ENCODE results near the gene SPRY4.
"Not testable (repeated sequence)": the region's sequence is repeated elsewhere in the genome, so short reads cannot be mapped to it uniquely, and the experiment has no call there.

SPRY4 gene

DNA sequence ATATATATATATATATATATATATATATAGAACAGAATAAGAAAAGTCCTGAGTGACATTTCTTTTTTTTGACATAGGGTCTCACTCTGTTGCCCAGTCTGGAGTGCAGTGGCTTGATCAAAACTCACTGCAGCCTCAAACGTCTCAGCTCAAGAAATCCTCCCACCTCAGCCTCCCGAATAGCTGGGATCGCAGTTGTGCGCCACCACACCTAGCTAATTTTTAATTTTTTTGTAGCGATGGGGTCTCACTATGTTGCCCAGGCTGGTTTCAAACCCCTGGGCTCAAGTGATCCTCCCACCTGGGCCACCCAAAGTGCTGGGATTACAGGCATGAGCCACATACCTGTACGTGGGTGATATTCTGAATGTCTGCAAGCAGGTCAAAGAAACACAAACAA is 48.3 kb downstream of the SPRY4 start:
- Histone ChIP-seq H3K27me3 (ENCODE audit: control insufficient read depth, low read length) (peaks cover 7% of the 10 kb centered on the region), H3F3A (ENCODE audit: control insufficient read depth, insufficient read depth) (no peaks in the 10 kb centered on the region), H4K20me1 (ENCODE audit: control insufficient read depth, insufficient read depth, low read depth, low read length) (no peaks in the 10 kb centered on the region), H3K4me3 (ENCODE audit: low read length) (no peak overlapping the region), H3K27ac (ENCODE audit: low read depth, low read length) (no peak overlapping the region), H3K4me1 (ENCODE audit: control insufficient read depth, low read length) (no peaks in the 10 kb centered on the region), H3K36me3 (ENCODE audit: control insufficient read depth, low read length) (no peaks in the 10 kb centered on the region), H3K4me2 (ENCODE audit: low read length) (no peak overlapping the region), H3K79me2 (ENCODE audit: control insufficient read depth, low read length) (no peaks in the 10 kb centered on the region), H3K9me3 (ENCODE audit: control insufficient read depth, insufficient read depth, low read length) (no peaks in the 10 kb centered on the region), H3K9me2 (replicated peaks; ENCODE audit: control insufficient read depth, low read length) (no peaks in the 10 kb centered on the region)
- TF ChIP-seq EZH2phosphoT487 (IDR thresholded peaks at IDR 0.05; ENCODE audit: borderline replicate concordance, low read length) = no peak
- TF ChIP-seq CTCF (IDR thresholded peaks at IDR 0.05; ENCODE audit: low read depth, low read length, poor library complexity, severe bottlenecking) = no peak

DNA sequence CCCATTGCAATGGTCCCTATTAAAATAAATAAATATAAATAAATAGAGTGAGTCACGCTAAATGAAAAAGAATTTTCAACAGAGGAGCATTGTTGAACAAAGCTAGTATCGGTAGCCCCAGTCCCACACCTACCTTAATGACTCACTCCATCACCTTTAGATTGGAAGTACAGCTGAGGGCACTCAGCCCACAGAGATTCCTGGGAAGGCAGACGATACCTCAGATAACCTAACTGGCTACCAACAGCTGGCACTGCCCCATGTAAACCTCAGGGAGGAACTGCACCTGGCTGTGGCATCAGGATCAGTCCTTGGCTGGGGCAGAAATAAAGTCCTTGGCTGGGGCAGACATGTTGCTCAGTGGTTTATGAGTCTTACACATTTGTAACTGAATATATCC is 49.3 kb downstream of the SPRY4 start:
- Histone ChIP-seq H3K36me3 (ENCODE audit: control insufficient read depth, low read length) (no peaks in the 10 kb centered on the region), H4K20me1 (ENCODE audit: control insufficient read depth, insufficient read depth, low read depth, low read length) (no peaks in the 10 kb centered on the region), H3K9me2 (replicated peaks; ENCODE audit: control insufficient read depth, low read length) (no peaks in the 10 kb centered on the region), H3K79me2 (ENCODE audit: control insufficient read depth, low read length) (no peaks in the 10 kb centered on the region), H3K27me3 (ENCODE audit: control insufficient read depth, low read length) (peaks cover 5% of the 10 kb centered on the region), H3K4me3 (ENCODE audit: low read length) (no peak overlapping the region), H3K9me3 (ENCODE audit: control insufficient read depth, insufficient read depth, low read length) (no peaks in the 10 kb centered on the region), H3K4me1 (ENCODE audit: control insufficient read depth, low read length) (no peaks in the 10 kb centered on the region), H3K4me2 (ENCODE audit: low read length) (no peak overlapping the region), H3F3A (ENCODE audit: control insufficient read depth, insufficient read depth) (no peaks in the 10 kb centered on the region), H3K27ac (ENCODE audit: low read depth, low read length) (no peak overlapping the region)
- TF ChIP-seq EZH2phosphoT487 (IDR thresholded peaks at IDR 0.05; ENCODE audit: borderline replicate concordance, low read length) = no peak
- TF ChIP-seq CTCF (IDR thresholded peaks at IDR 0.05; ENCODE audit: low read depth, low read length, poor library complexity, severe bottlenecking) = no peak

DNA sequence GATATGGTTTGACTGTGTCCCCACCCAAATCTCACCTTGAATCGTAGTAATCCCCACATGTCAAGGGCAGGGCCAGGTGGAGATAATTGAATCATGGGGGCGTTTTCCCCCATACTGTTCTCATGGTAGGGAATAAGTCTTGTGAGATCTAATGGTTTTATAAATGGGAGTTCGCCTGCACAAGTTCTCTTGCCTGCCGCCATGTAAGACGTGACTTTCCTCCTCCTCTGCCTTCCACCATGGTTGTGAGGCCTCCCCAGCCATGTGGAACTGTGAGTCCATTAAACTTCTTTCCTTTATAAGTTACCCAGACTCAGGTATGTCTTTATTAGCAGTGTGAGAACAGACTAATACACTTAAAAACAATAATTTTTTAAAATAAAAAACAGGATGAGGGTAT is 52.2 kb downstream of the SPRY4 start:
- not testable (repeated sequence) for H3K4me1 ChIP-seq (ENCODE audit: control insufficient read depth, low read length); H3K4me2 ChIP-seq (ENCODE audit: low read length); H3K79me2 ChIP-seq (ENCODE audit: control insufficient read depth, low read length); H3K9me2 ChIP-seq (replicated peaks; ENCODE audit: control insufficient read depth, low read length); H3K9me3 ChIP-seq (ENCODE audit: control insufficient read depth, insufficient read depth, low read length); H3K27ac ChIP-seq (ENCODE audit: low read depth, low read length); H3K4me3 ChIP-seq (ENCODE audit: low read length); H4K20me1 ChIP-seq (ENCODE audit: control insufficient read depth, insufficient read depth, low read depth, low read length); H3F3A ChIP-seq (ENCODE audit: control insufficient read depth, insufficient read depth); H3K27me3 ChIP-seq (ENCODE audit: control insufficient read depth, low read length); H3K36me3 ChIP-seq (ENCODE audit: control insufficient read depth, low read length)

GRCh38 chr5:142264084-142264483 is 60.7 kb downstream of the SPRY4 start:
- H3K79me2 ChIP-seq (ENCODE audit: control insufficient read depth, low read length); H3F3A ChIP-seq (ENCODE audit: control insufficient read depth, insufficient read depth); H3K9me3 ChIP-seq (ENCODE audit: control insufficient read depth, insufficient read depth, low read length); H3K4me1 ChIP-seq (ENCODE audit: control insufficient read depth, low read length); H3K4me2 ChIP-seq (ENCODE audit: low read length); H3K36me3 ChIP-seq (ENCODE audit: control insufficient read depth, low read length); H3K9me2 ChIP-seq (replicated peaks; ENCODE audit: control insufficient read depth, low read length); H4K20me1 ChIP-seq (ENCODE audit: control insufficient read depth, insufficient read depth, low read depth, low read length); H3K27ac ChIP-seq (ENCODE audit: low read depth, low read length); H3K27me3 ChIP-seq (ENCODE audit: control insufficient read depth, low read length); H3K4me3 ChIP-seq (ENCODE audit: low read length): not testable (repeated sequence)
